HG02885 (cell line): ENCODE data around the gene DOK3.

Source experiments
- ATAC-seq: cut with Tn5 transposase; IDR thresholded peaks from one replicate; pipeline ENCODE4 v1.9.1; 2021; ENCODE audit warnings: mild to moderate bottlenecking; ENCODE audit not compliant: unreplicated experiment, poor library complexity

The DOK3 gene

DNA sequence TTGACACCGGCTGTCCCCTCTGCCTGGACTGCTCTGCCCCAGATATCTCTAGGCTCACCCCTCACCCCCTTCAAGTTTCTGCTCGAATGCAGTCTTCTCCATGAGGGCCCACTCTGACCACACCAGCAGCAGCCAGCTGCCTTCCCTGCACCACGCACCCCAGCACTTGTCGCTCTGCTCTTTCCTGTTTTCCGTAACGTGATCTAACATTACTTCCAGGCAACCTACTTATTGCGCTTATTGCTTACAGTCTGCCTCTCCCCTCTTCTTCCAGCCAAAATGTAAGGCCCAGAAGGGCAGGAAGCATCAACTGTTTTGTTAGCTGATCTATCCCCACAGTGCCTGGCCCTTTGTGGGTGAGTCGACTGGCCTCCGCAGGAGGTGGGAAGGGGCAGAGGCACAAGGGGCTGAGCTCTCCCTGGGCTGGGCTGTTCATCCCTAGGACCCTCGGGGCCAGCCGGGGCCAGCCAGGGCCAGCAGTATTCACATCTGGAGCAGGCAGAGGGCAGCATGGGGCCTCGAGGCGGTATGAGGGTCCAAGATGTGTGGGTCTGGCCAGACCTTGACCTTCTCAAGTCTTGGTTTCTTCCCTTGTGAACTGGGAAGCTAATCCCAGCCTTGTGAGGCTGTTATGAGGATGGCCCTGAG, 24.6 kb downstream of the DOK3 start:
- ATAC-seq: no peak

DNA sequence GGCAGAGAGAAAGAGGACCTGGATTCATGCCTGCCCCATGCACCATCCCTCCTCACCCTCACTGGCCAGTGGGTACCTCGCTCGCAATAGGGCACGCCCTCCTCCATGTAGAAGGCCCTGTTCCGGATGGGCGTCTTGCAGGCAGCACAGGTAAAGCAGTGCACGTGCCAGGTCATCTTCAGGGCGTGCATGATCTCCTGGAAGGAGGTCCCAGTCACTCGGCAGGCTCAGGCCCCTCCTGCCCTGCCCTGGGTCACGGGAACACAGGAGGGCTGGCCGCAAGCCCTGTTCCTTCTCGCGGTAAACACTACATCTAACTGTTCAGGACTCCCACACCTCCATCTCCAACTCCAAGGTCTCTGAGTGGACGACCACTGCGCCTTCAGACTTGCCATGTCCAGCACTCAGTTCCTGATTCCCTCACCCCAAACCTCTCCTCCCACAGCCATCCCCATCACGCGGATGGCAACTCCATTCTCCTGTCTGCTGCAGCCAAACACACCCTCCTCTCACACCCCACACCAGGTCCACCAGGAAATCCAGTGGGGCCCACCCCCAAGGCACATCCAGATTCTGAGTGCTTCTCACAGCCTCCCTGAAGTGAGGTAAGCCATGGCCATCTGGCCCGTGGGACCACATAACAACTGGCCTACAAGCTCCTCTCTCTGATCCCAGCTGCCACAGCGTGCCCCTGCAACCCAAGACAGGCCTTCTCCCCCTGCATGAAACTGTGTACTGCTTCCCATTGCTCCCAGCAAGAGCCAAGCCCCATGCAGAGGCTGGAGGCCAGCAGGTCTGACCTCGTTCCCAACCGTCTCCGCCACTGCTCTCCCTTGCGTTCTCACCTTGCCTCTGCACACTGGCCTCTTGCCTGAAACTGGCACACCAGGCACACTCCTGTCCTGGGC, 25.4 kb downstream of the DOK3 start:
- ATAC-seq: no peak

DNA sequence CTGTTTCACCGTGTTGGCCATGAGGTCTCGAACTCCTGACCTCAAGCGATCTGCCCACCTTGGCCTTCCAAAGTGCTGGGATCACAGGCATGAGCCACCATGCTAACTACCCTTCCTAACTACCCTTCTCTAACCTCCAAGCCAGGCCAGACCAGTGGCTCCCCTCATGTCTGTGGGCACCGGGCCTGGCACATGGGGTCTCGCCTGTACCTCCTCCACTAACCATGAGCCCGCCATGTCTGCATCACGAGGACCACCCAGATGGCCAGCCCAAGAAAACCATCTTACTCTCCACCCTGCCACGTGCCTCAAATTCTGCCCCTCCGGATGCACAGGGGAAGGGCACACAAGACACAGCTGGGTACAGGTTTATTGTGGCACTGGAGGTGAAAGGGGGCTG, 26.6 kb downstream of the DOK3 start:
- no peak for ATAC-seq

DNA sequence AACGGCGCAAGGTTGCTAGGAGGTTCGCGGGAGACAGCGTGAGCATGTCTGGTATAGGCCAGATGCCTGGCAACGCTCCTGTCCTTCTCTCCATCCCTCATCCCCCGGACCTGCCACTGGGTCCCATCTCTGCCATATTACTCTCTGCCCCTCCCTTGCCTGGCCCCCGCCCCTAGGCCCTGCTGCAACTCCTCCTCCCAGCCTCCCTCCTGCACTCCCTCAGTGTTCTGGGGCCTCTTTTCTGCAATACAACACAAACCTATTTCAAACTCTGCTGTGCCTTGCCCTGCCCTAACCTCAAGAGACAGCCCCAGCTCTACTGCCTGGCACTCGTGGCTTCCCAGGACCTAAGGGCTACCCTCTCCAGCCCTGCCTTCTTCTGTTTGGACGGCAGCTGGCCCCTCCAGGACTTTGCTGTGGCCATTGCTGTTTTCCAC, 27.2 kb downstream of the DOK3 start:
- ATAC-seq: no peak

DNA sequence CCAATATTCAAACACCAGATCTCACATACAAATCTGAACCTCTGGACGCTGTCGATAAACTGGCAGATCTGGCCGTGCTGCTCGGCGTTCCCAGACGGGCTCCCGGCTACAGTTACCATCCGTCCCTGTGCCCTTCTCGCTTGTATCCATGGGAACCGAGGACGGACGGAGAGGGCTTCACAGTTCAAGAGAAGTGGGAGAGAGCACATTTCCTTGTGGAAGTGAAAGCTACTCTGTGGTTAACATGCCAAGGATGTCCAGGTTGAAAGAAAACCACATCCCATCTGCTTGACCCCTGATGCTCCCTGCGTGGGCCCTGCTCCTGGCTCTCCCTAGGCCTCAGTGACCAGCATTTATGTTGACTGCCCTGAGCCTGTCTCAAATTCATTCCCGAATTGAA, 29.9 kb downstream of the DOK3 start:
- no peak for ATAC-seq

DNA sequence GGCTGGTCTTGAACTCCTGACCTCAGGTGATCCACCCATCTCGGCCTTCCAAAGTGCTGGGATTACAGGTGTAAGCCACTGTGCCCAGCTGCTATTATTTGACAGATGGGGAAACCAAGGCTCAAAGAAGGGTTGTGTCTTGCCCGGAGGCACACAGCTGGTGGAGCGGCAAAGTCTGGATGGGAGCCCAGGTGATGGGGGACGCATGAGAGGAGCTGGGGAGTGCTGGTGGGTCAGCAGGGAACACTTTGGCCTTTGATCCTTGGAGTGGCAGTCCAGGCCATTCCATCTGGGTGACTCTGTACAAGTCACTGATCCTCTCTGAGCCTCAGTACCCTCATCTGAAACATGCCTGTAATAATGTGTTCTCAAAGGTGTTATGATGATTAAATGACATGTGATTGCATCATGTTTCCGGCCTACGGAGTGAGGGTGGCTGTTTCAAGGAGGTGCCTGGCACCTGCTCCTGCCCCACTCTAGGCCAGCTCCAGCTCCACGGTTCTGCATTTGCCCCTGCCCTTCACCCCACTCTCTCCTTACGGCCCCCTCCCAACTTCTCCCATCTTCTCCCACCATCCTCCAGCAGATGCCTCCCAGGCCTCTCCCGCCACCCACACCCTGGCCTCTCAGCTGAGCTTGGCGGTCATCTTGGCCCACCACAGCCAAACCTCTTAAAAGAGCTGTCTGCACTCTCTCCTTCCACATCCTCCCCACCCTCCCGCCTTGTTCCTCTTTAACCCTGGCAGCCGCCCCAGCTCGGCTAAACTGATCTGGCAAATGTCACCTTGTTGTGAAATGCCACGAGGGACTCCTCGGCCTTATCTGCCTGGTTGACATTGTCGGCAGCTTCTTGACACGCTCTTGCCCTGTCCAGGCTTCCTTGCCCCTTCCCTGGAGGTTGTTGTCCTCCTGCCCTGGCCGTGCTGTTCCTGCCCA, 30.6 kb downstream of the DOK3 start:
- no peak for ATAC-seq

DNA sequence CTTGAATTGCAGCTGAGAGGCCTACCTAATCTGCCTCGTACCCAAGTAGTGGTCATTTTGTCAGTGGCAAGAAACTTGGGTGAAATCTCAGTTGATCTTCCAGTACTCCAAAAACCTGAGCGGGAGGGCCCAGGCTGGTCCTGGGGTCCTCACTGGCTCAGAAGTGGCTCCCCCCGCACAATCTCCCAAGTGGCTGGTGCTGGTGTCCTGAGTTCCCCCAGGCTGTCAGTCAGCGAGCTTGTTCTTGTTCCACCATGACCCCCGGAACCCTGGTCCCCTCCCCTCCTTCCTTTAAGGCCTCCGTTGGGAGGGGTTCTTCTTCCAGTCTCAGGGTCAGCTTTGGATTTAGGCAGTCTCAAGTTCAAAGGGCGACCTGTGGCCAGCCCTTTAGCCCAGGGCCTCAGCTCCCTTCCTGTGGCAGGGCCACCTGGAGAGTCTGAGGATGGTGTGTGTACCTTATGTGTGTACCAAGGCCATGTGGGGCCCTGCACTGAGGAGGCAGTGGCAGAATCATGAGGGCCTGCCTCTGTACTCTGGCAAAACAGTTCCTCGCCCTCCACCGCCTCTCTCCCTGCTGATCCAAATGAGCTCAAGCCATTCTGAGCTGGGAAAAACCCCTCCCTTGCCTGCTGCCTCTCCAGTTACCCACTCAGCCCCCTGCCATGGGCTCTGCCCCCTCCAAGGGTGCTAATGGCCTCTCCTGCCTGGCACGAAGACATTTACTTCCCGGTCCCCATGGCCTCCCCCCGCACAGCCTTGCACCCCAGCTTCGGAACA, 31.7 kb downstream of the DOK3 start:
- no peak for ATAC-seq

GRCh38 chr5:177476531-177477233, 32.9 kb downstream of the DOK3 start:
- ATAC-seq: no peak

DNA sequence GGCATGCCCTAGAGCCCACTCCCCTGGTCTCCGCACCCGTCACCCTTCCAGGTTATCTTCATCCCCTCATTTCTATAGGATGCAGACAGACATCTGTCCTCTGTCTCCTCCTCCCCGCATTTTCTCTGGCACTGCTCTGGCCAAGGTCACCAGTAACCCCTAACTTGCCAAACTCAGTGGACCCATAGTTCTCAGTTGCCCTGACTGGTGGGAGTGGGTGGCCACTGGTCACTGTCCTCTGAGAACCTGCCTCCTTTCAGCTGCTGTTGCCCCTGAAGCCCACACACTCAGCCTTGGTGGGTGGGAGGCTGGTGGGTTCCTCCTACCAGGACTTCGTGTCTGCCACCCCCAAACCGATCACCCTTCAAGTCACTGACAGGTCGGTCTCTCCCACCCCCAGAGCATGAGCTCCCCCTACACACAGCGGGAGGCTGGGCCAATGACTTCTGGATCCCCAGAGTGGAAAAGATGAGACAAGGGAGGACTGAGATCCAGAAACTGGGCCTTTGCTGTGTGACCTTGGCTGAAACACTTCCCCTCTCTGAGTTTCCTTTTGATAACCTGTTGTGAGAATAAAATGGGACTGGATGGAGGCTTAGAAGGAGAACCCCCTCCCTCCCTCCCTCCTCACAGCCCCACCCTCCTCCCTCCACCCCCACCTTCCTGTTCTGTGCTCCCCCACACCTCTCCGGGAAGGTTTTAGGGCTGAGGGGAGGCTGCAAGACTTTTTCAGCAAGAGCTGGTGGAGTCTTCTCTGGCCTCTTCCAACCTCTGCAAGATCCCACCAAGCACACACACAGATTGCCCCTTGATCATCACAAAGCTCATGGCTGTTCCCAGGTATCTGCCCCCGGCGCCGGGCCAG, 33.8 kb downstream of the DOK3 start:
- no peak for ATAC-seq

DNA sequence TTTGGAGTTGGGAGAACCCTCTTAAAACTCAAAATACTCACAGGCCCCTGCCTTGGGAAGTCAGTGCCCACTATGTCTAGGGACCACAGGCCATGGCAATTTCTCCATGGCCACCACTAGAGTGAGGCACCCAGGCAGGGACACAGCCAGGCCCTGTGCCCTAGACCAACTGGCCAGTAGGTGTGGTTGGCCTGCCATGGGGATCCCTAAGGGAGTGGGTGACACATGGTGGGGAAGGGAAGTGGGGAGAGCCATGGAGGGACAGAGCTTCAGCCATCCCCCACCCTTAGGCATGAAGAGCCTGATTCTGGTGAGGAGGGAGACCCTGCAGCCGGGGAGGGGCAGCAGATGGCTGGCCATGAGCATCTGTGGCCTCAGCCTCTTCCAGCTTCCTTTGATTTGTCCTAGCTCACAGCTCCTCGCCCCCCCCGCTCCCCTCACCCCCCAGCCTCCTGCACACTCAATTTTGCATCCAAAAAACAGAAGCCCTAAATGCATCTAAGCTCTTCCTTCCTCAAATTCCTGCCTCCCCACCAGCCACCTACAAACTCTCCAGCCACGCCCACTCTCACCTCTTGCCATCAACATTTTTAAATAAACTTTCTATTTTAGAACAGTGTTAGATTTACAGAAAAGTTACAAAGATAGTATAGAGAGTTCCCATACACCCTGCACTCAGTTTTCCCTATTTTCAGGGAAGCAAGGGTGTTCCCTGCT, 34.6 kb downstream of the DOK3 start:
- ATAC-seq: no peak

- no peak for ATAC-seq
Observed at GRCh38 chr5:177474002-177474476, 35.6 kb downstream of the DOK3 start.

DNA sequence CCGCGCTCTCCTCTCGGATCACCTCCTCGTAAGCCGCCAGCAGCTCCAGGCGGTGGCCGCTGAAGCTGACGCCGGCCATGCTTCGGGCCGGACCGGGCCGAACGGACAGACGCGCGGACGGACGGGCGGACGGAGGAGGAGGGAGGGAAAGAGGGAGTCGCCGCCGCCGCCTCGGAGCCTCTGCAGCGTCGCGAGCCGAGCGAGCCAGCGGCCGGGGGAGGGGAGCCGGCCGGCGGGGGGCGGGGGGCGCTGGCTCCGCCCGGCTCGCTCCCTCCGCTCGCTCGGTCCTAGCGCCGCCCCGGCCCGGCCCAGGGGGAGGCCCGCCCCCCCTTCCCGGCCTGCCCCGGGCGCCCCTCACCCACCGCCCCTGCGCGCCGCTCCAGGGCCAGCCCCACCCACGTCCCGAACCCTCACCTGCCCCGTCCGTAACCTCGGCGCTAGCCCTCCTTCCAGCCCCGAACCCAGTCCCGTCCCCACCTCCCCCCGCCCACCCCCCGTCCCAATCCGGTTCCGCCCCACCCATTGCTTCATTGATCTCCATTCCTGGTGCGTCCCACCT, 36.1 kb downstream of the DOK3 start, which contains the start of gene DBN1:
Gene DBN1 (minus strand): TSS at position 192 of the 559 bp plus-strand sequence. CDS start 113 bp downstream, at position 79.
- ATAC-seq: no peak

GRCh38 chr5:177472460-177473442, 36.9 kb downstream of the DOK3 start:
- no peak for ATAC-seq

DNA sequence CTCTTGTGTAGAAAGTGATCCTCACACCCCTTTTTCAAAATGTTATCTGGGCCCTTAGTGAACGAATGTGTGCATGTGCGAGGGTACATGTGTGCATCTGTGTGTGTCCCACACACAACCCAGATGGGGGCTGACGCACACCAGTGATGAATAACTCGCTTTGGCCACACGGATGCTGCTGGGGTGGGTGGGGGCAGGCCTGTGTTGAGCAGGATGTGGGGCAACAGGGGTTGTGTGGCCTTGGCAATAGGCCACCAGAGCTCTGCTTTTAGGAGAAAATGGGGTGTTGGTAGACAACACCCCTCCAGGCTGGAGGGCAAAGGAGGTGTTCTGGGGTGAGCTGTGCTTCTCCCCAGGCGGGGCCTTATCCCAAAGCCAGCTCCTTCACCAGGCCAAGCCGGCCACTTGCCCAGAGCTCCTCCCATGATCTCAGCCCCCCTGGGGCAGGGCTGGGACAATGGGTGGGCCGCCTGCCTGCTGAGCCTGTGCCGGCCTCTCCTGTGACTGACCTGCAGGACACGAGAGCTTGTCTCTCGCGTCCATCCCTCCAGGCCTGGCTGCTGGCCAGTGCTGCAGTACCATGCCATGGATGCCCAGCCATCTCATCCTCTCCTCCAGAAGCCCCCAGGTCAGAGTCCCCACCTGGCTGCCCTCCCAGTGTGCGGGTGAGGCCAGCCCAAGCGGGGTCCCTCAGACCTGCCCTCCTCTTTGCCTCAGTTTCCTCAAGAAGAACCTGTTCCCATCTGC, 37.8 kb downstream of the DOK3 start:
- no peak for ATAC-seq

GRCh38 chr5:177470759-177471536, 38.7 kb downstream of the DOK3 start:
- no peak for ATAC-seq
